ENCODE measurements around the gene ATP6AP1.

ATP6AP1 gene

DNA sequence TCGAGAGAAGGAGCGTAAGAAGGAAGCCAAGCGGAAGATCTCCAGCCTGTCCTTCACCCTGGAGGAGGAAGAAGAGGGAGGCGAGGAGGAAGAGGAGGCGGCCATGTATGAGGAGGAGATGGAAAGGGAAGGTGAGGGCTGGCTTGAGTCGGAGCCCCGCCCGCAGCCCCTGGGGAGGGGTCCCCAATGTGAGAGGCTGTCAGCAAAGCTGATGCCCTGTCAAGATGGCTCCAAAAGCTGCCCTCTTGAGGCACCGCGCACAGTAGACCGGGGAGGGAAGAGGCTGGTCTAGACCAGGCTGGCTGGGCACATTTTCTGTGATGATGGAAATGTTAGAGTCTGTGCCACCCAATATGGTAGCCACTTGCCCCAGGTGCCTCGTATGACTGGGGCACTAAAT is 18.0 kb downstream of the ATP6AP1 start:
- H3K9ac ChIP-seq = peak overlapping the region in 2 of 11 experiments; percentile 55 to 86; a peak in 1 of 22 replicates
- H3K4me2 ChIP-seq = peak overlapping the region in 5 of 11 experiments; percentile 4 to 91 (median 89); a peak in 6 of 22 replicates
- peaks cover 9 to 32% (median 21%) of the 10 kb centered on the region in 10 experiments; a peak in 19 of 20 replicates for H3K4me1 ChIP-seq
- H3K4me3 ChIP-seq = peak overlapping the region in 1 of 10 experiments; percentile 61; a peak in 1 of 20 replicates
- H3K27ac ChIP-seq = no peak overlapping the region
- no peak for TF ChIP-seq Cebpa-rat (IDR thresholded peaks at IDR 0.05)
- peaks cover 21 to 91% (median 65%) of the 10 kb centered on the region in 11 experiments; a peak in 20 of 22 replicates for H3K27me3 ChIP-seq
- peaks cover 10 to 71% (median 35%) of the 10 kb centered on the region in 11 experiments; a peak in 18 of 22 replicates for H3K36me3 ChIP-seq
- H3K9me3 ChIP-seq (replicated peaks in 1 of 11) = peaks cover 0 to 12% (median 0%) of the 10 kb centered on the region in 11 experiments; a peak in 5 of 22 replicates
- peaks cover 0 to 86% (median 34%) of the 10 kb centered on the region in 11 experiments; a peak in 18 of 22 replicates for H4K20me1 ChIP-seq

DNA sequence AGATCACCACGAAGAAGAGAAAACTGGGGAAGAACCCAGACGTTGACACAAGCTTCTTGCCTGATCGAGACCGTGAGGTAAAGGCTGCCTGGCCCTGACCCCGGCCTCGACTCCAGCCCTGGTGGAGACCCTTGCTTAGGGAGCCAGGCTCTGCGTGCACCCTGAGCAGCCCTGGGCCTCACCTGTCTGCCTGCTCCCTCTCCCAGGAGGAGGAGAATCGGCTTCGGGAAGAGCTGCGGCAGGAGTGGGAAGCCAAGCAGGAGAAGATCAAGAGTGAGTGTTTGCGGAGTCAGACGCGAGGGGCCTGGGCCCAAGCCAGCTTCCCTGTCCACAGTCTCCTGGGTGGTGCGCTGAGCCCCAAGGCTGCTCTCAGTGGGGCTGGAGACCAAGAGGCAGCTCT is 20.0 kb downstream of the ATP6AP1 start:
- no peak for TF ChIP-seq Cebpa-rat (IDR thresholded peaks at IDR 0.05)
- Histone ChIP-seq H3K4me2 (no peak overlapping the region), H3K4me3 (no peak overlapping the region), H3K9me3 (replicated peaks in 1 of 11) (peaks cover 0 to 10% (median 0%) of the 10 kb centered on the region in 11 experiments; a peak in 5 of 22 replicates), H4K20me1 (peaks cover 0 to 75% (median 25%) of the 10 kb centered on the region in 11 experiments; a peak in 15 of 22 replicates), H3K27ac (no peak overlapping the region), H3K36me3 (peaks cover 6 to 73% (median 23%) of the 10 kb centered on the region in 11 experiments; a peak in 16 of 22 replicates), H3K9ac (no peak overlapping the region), H3K27me3 (peaks cover 21 to 91% (median 72%) of the 10 kb centered on the region in 11 experiments; a peak in 21 of 22 replicates), H3K4me1 (peaks cover 9 to 29% (median 18%) of the 10 kb centered on the region in 10 experiments; a peak in 19 of 20 replicates)

DNA sequence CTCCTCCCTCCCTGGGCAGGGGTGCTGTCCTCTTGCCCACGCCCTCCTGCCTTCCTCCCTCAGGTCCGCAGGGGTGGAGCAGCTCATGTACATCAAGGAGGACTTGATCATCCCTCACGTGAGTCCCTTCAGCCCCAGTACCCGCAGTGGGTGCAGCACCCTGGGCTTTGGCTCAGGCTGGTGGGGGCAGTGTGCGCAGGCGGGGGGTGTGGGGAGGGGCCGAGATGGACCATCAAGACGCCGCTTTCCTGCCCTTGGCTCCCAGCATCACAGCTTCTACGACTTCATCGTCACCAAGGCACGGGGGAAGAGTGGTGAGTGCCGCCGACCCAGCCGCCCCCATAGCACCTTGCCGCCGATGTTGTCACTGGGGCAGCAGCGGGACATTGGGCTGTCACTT is 21.1 kb downstream of the ATP6AP1 start:
- H3K9me3 ChIP-seq (replicated peaks in 1 of 11) = peaks cover 0 to 6% (median 0%) of the 10 kb centered on the region in 11 experiments; a peak in 5 of 22 replicates
- H3K36me3 ChIP-seq = peaks cover 6 to 73% (median 23%) of the 10 kb centered on the region in 11 experiments; a peak in 16 of 22 replicates
- H3K9ac ChIP-seq = no peak overlapping the region
- peaks cover 0 to 72% (median 25%) of the 10 kb centered on the region in 11 experiments; a peak in 15 of 22 replicates for H4K20me1 ChIP-seq
- no peak overlapping the region for H3K4me2 ChIP-seq
- no peak overlapping the region for H3K4me3 ChIP-seq
- peaks cover 22 to 96% (median 80%) of the 10 kb centered on the region in 11 experiments; a peak in 21 of 22 replicates for H3K27me3 ChIP-seq
- TF ChIP-seq Cebpa-rat (IDR thresholded peaks at IDR 0.05) = no peak
- no peak overlapping the region for H3K27ac ChIP-seq
- H3K4me1 ChIP-seq = peaks cover 5 to 25% (median 11%) of the 10 kb centered on the region in 10 experiments; a peak in 19 of 20 replicates

DNA sequence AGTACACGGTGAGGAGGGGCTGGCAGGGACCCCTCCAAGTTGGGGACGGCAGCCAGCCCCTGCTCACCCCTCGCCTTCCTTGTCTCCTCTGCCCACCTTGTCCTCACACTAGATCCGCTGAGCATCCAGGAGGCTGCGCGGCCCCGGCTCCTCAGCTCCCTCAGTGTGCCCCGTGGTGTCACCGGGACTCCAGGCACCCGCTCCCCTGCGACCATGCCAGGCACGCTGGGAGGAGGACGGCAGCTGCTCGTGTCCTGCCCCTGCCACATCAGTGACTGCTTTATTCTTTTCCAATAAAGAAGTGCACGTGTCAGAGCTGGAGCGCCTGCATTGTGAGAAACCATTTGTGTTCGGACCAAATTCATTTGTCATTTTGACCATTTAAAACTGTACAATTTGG is 21.8 kb downstream of the ATP6AP1 start:
- no peak overlapping the region for H3K4me3 ChIP-seq
- no peak overlapping the region; a peak in 1 of 22 replicates for H3K9ac ChIP-seq
- H4K20me1 ChIP-seq = peaks cover 0 to 74% (median 25%) of the 10 kb centered on the region in 11 experiments; a peak in 15 of 22 replicates
- no peak overlapping the region for H3K27ac ChIP-seq
- peaks cover 6 to 73% (median 23%) of the 10 kb centered on the region in 11 experiments; a peak in 16 of 22 replicates for H3K36me3 ChIP-seq
- H3K9me3 ChIP-seq (replicated peaks in 1 of 11) = peaks cover 0 to 7% (median 0%) of the 10 kb centered on the region in 11 experiments; a peak in 5 of 22 replicates
- H3K27me3 ChIP-seq = peaks cover 27 to 97% (median 85%) of the 10 kb centered on the region in 11 experiments; a peak in 21 of 22 replicates
- no peak for TF ChIP-seq Cebpa-rat (IDR thresholded peaks at IDR 0.05)
- no peak overlapping the region for H3K4me2 ChIP-seq
- peaks cover 0 to 20% (median 4%) of the 10 kb centered on the region in 10 experiments; a peak in 10 of 20 replicates for H3K4me1 ChIP-seq

DNA sequence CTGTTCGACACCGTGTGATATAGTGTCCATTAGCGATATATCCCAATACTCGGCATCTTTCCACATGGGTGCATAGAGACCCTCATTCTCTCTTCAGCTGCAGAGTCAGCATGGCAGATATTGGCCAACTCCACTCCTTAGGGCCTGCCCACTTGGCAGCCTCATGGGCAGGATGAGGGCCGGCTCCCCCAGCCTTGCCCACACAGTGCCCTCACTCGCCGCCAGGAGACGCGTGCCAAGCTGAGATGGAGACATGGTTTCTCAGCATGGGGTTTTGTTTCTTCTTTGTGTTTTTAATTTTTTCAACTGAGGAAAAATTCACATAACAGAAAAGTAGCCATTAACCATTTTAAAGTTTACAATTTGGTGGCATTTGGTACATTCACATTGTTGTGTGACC is 24.3 kb downstream of the ATP6AP1 start:
- Histone ChIP-seq H3K36me3 (peaks cover 6 to 49% (median 21%) of the 10 kb centered on the region in 11 experiments; a peak in 16 of 22 replicates), H3K9me3 (replicated peaks in 1 of 11) (peaks cover 0 to 25% (median 10%) of the 10 kb centered on the region in 11 experiments; a peak in 12 of 22 replicates), H3K4me3 (no peak overlapping the region), H3K4me1 (peaks cover 0 to 5% (median 0%) of the 10 kb centered on the region in 10 experiments; a peak in 2 of 20 replicates), H3K27ac (no peak overlapping the region), H3K27me3 (peaks cover 27 to 78% (median 64%) of the 10 kb centered on the region in 11 experiments; a peak in 21 of 22 replicates), H3K9ac (no peak overlapping the region), H3K4me2 (no peak overlapping the region), H4K20me1 (peaks cover 0 to 50% (median 10%) of the 10 kb centered on the region in 11 experiments; a peak in 9 of 22 replicates)
- TF ChIP-seq Cebpa-rat (IDR thresholded peaks at IDR 0.05) = no peak

DNA sequence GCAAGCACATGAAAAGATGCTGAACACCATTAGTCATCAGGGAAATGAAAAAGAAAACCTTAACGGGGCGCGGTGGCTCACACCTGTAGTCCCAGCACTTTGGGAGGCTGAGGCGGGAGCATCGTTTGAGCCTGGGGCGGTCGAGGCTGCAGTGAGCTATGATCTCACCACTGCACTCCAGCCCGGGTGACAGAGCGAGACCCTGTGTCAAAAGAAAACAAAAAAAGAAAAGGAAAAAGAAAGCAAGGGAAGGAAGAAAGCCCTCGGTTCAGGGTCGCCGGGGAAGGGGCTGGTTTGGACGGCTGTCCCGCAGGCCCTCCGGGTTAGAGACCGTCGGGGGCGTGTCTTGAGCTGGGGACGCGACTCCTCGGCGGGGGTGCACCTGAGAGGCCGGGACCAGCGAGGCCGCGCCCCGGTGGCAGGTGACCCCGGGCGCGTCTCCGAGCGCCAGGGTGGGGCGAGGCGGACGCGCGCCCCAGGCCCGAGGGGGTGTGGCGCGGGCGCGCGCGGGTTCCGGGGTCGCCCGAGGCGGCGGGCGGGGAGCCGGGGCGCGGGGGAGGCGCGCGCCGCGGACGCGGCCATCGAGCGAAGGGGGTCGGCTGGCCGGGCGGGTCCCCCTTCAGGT is 29.1 kb downstream of the ATP6AP1 start:
- Histone ChIP-seq H3K27me3 (peaks cover 6 to 41% (median 21%) of the 10 kb centered on the region in 11 experiments; a peak in 16 of 22 replicates), H3K27ac (peak overlapping the region; percentile 85 to 95 (median 91)), H3K4me2 (peak overlapping the region; percentile 46 to 92 (median 75)), H3K4me1 (peaks cover 12 to 22% (median 14%) of the 10 kb centered on the region in 10 experiments; a peak in 19 of 20 replicates), H3K4me3 (peak overlapping the region; percentile 78 to 87 (median 83)), H3K36me3 (peaks cover 15 to 32% (median 23%) of the 10 kb centered on the region in 11 experiments; a peak in 20 of 22 replicates), H3K9me3 (replicated peaks in 1 of 11) (peaks cover 0 to 48% (median 14%) of the 10 kb centered on the region in 11 experiments; a peak in 13 of 22 replicates), H3K9ac (peak overlapping the region; percentile 86 to 96 (median 92)), H4K20me1 (peaks cover 33 to 47% (median 36%) of the 10 kb centered on the region in 11 experiments; a peak in 21 of 22 replicates)
- no peak for TF ChIP-seq Cebpa-rat (IDR thresholded peaks at IDR 0.05)

DNA sequence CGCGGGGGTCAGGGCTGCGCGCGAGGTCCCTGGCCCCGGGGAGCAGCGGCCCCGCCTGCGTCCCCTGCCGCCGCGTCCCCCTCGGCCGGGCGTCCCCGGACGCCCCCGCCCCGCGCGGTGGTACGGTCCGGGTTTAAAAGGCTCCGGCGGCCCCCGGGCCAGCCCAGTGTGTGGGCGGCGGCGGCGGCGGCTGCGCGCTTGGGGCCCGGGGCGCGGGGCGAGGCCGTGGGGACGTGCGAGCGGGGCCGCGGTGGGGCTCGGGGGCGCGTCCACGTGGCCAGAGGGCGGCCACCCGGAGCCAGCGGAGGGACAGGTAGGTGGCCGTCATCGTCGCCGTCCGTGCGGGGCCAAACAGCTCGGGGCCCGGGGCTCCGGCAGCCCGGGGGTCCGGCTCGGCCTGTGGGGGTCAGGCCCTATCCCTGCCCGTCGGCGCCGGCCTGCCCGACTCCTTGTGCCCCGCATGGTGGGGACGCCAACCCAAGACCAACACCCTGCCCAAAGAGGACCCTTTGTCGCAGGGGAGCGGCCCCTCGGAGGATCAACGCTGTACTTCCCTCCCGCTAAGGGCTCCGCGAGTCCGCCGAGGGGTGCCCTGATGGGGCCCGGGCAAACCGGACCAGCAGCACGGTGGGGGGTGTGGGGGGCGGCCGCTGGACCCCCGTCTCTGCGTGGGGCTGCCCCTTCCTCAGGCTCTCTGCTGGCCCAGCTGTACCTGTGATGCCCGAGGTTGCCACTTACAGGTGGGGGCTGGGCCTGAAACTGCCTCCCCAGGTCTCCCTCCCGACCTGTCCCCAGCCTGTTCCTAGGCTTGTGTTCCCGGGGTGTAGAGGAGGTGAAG is 29.9 kb downstream of the ATP6AP1 start, which contains the start of gene PLXNA3:
Gene PLXNA3 (plus strand): TSS at position 166 of the 838 bp plus-strand sequence. CDS start 1,903 bp downstream, outside the sequence.
- TF ChIP-seq Cebpa-rat (IDR thresholded peaks at IDR 0.05) = no peak
- H4K20me1 ChIP-seq = peaks cover 39 to 54% (median 41%) of the 10 kb centered on the region in 11 experiments; a peak in 21 of 22 replicates
- H3K27ac ChIP-seq = peak within 1 kb of the TSS; percentile 85 to 95 (median 91)
- peak within 1 kb of the TSS; percentile 78 to 87 (median 83) for H3K4me3 ChIP-seq
- H3K9ac ChIP-seq = peak within 1 kb of the TSS; percentile 86 to 96 (median 92)
- H3K4me2 ChIP-seq = peak within 1 kb of the TSS; percentile 87 to 94 (median 90)
- H3K27me3 ChIP-seq = peaks cover 6 to 39% (median 15%) of the 10 kb centered on the region in 11 experiments; a peak in 16 of 22 replicates
- H3K9me3 ChIP-seq (replicated peaks in 1 of 11) = peaks cover 0 to 48% (median 14%) of the 10 kb centered on the region in 11 experiments; a peak in 13 of 22 replicates
- H3K4me1 ChIP-seq = peaks cover 12 to 22% (median 14%) of the 10 kb centered on the region in 10 experiments; a peak in 19 of 20 replicates
- H3K36me3 ChIP-seq = peaks cover 19 to 33% (median 27%) of the 10 kb centered on the region in 11 experiments; a peak in 20 of 22 replicates

Data from BLaER1 treated with 17β-estradiol and CSF1 and Interleukin-3, amounts not matched to agents 10 nM and 100 nM (cell line).